GM12878 (cell line): ENCODE measurements around the gene GLT6D1. TPM values are rescaled to one million over a fixed set of nuclear protein-coding genes. Genes with fewer than 3 reads are reported as not detected.

Experiments used
- ATAC-seq: fragments of 200-7000 bp; cut with Tn5 transposase; 3 replicates; pipeline ENCODE4 v1.9.1; 2020; ENCODE audit warnings: mild to moderate bottlenecking, moderate library complexity
- BruUV-seq: library from RNA; stranded (reverse); fragments of 400-500 nt; replicated peaks from 2 replicates; lab custom pipeline; 2021; lab: Mats Ljungman, UMichigan
- CTCF ChIA-PET: fragments of 300-600 bp; sonication (Branson Sonifier 250); formaldehyde crosslinking; extraction: SDS; loops from one replicate; lab custom pipeline; 2021; ENCODE audit warnings: inconsistent platforms; lab: Yijun Ruan, JAX
- POLR2A ChIA-PET: fragments of 350-600 bp; formaldehyde crosslinking; extraction: SDS; loops from one replicate; lab custom pipeline; 2021; ENCODE audit warnings: inconsistent platforms; lab: Charles Lee
- RAD21 ChIA-PET: fragments of 300-600 bp; sonication (Branson Sonifier 250); formaldehyde crosslinking; loops from one replicate; lab custom pipeline; 2023; ENCODE audit warnings: antibody characterized with exemption; ENCODE audit not compliant: unreplicated experiment; lab: Charles Lee
- SMC1A ChIA-PET: fragments of 300-600 bp; sonication (Branson Sonifier 250); formaldehyde crosslinking; loops from one replicate; lab custom pipeline; 2023; ENCODE audit not compliant: unreplicated experiment, uncharacterized antibody; lab: Charles Lee
- DNase-seq: peaks from one replicate; pipeline ENCODE4 v3.0.0-alpha.2; 2011; ENCODE audit warnings: low read depth, low spot score
- FAIRE-seq: peaks from 3 replicates; lab custom pipeline; 2011; peaks lifted over from hg19 to GRCh38; lab: Jason Lieb, UNC
- H2AFZ ChIP-seq: 2 replicates; pipeline ENCODE4 v1.6.0; 2011; ENCODE audit warnings: low read depth, low read length, control low read depth; ENCODE audit not compliant: control insufficient read depth
- H3K27ac ChIP-seq: 2 replicates; pipeline ENCODE4 v1.5.1; 2011; ENCODE audit warnings: control low read depth; ENCODE audit not compliant: control insufficient read depth, insufficient read depth
- H3K27me3 ChIP-seq, 2 experiments: replicated peaks in 1 of 2; 2 replicates each; pipeline versions ENCODE4 v1.6.0 to v1.6.1; 2011; ENCODE audit warnings: low read length in 1 of 2; ENCODE audit not compliant: control insufficient read depth in 2 of 2, insufficient read depth in 2 of 2
- H3K36me3 ChIP-seq, 2 experiments: 2 replicates each; pipeline ENCODE4 v1.5.1; 2011; ENCODE audit warnings: low read length in 1 of 2; ENCODE audit not compliant: control insufficient read depth in 2 of 2, insufficient read depth in 2 of 2
- H3K4me1 ChIP-seq: 2 replicates; pipeline ENCODE4 v1.6.1; 2011; ENCODE audit warnings: mild to moderate bottlenecking, low read length, moderate library complexity, mixed read lengths; ENCODE audit not compliant: control insufficient read depth, insufficient read depth
- H3K4me2 ChIP-seq: 2 replicates; pipeline ENCODE4 v1.6.0; 2011; ENCODE audit warnings: control low read depth; ENCODE audit not compliant: control insufficient read depth, insufficient read depth
- H3K4me3 ChIP-seq: fragments of 200-600 bp; sonication (generic); 2 replicates; pipeline ENCODE4 v1.5.1; 2016
- H3K79me2 ChIP-seq: 2 replicates; pipeline ENCODE4 v1.6.0; 2011; ENCODE audit warnings: low read length; ENCODE audit not compliant: control insufficient read depth, insufficient read depth
- H3K9ac ChIP-seq: 2 replicates; pipeline ENCODE4 v1.8.0; 2011; ENCODE audit warnings: low read length, control low read depth, mixed read lengths; ENCODE audit not compliant: control insufficient read depth, insufficient read depth
- H3K9me3 ChIP-seq: replicated peaks from 3 replicates; pipeline ENCODE4 v1.5.1; 2011; ENCODE audit warnings: mild to moderate bottlenecking, low read length; ENCODE audit not compliant: control insufficient read depth, insufficient read depth
- H4K20me1 ChIP-seq: 2 replicates; pipeline ENCODE4 v1.6.0; 2011; ENCODE audit not compliant: control insufficient read depth, insufficient read depth
- BRCA1 ChIP-seq: IDR thresholded peaks from 2 replicates; pipeline ENCODE4 v1.6.1; 2011; ENCODE audit warnings: low read depth, low read length, improper control_type of control experiment
- CBFB ChIP-seq: IDR thresholded peaks from 2 replicates; pipeline ENCODE4 v1.6.1; 2016; ENCODE audit warnings: antibody characterized with exemption, low read depth
- ESRRA ChIP-seq: IDR thresholded peaks from 2 replicates; pipeline ENCODE4 v1.6.1; 2012; ENCODE audit warnings: mild to moderate bottlenecking, low read length, improper control_type of control experiment
- PAX5 ChIP-seq: IDR thresholded peaks from 2 replicates; pipeline ENCODE4 v1.6.1; 2011; ENCODE audit warnings: low read depth, low read length, borderline replicate concordance
- POLR2AphosphoS5 ChIP-seq: IDR thresholded peaks from 2 replicates; pipeline ENCODE4 v1.6.1; 2011; ENCODE audit warnings: mild to moderate bottlenecking, low read length, inconsistent platforms
- SPI1 ChIP-seq: IDR thresholded peaks from 2 replicates; pipeline ENCODE4 v1.6.1; 2011; ENCODE audit warnings: low read depth, mild to moderate bottlenecking, low read length, moderate library complexity, borderline replicate concordance; ENCODE audit not compliant: insufficient read depth
- SUPT20H ChIP-seq: IDR thresholded peaks from 2 replicates; pipeline ENCODE4 v1.6.1; 2011; ENCODE audit warnings: low read depth, mild to moderate bottlenecking, low read length, moderate library complexity, borderline replicate concordance; ENCODE audit not compliant: control insufficient read depth
- TAF1 ChIP-seq: IDR thresholded peaks from 2 replicates; pipeline ENCODE4 v1.6.1; 2011; ENCODE audit warnings: mild to moderate bottlenecking, low read depth, low read length, borderline replicate concordance
- ZZZ3 ChIP-seq: IDR thresholded peaks from 2 replicates; pipeline ENCODE4 v1.6.1; 2011; ENCODE audit warnings: low read depth; ENCODE audit not compliant: control insufficient read depth, insufficient read length
- WGBS: methylation state at CpG from one replicate; pipeline ENCODE4 v1.1.6; 2016; ENCODE audit warnings: low lambda C conversion rate; ENCODE audit not compliant: insufficient replicate concordance, insufficient coverage; ENCODE audit errors: missing lambda C conversion rate; 5-methylcytosine and 5-hydroxymethylcytosine counted together
- in situ Hi-C: fragments of 300-500 bp; cut with MboI; formaldehyde crosslinking; loops from 9 replicates; pipeline ENCODE4 v1.14.3; 2018; ENCODE audit warnings: mixed read lengths
- intact Hi-C: fragments of 100-400 bp; cut with micrococcal nuclease; formaldehyde crosslinking; loops from one replicate; pipeline ENCODE4 v1.14.2; 2022; ENCODE audit not compliant: unreplicated experiment
- polyA plus RNA-seq, 11 experiments: library from polyadenylated mRNA; depleted of rRNA in 4 of 11; unstranded in 6 of 11; stranded (reverse) in 5 of 11; fragments of >200 nt; fragmentation: Nextera tagmentation in 4 of 11; fragmentation: Illumina TruSeq in 1 of 11; extraction: Ambion mirVana in 4 of 11; extraction: Trizol in 1 of 11; gene quantifications; 1 replicate in 1 of 11; 2 replicates in 10 of 11; pipeline versions ENCODE4 v1.2.1 to v1.2.3, GENCODE V29; 2011 to 2016; ENCODE audit warnings: inconsistent platforms in 2 of 11, missing spikeins in 2 of 11, low read depth in 1 of 11
- total RNA-seq, 4 experiments: library from RNA; depleted of rRNA in 3 of 4; stranded (reverse); fragments of >200 nt in 3 of 4; fragmentation: Illumina TruSeq in 1 of 4; extraction: Trizol in 1 of 4; gene quantifications; 2 replicates each; pipeline versions ENCODE4 v1.2.1 to v1.2.3, GENCODE V29; 2013 to 2021
- TF ChIP-seq, protein P1 (sequence below): IDR thresholded peaks from 2 replicates; pipeline ENCODE4 v1.6.1; 2012; ENCODE audit warnings: mild to moderate bottlenecking, low read depth, low read length

Gene GLT6D1
- total and polyA plus RNA-seq, 10 of the 15 experiments (the other 5 are each of a cell fraction or from before 2014, with no cell fraction given): not detected

DNA sequence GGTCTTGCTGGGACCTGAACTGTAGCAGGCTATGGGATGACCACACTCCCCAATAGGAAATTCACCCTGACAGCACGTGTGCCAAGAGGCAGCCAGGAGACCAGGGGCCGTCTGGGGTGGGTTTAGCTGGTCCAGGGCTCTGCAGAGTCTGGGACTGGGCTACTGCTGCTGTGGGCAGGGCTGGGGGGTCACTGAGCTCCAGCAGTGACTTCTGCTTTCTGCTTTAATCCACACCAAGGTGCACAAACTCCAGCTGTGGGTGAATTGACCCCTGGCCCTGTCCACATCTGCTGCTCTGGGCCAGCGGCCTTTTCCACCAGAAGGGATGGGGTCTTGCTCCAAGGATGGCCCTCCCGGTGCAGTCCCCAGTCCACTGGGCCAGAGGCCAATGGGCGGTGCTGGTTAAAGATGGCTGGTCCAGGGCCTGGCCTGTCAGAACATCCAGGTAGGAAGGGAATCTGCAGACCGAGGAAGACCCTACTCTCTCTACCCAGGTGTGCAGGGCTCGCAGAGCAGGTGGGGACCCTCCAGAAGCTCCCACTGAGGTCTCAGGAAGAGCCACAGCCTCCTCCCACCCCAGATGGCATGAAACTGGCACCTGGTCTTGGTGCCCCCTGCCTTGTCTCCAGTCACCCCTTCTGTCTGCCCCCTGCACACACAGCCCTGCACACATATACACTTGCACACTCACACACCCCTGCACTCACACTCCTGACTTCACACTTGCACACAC, 28.0 kb downstream of the GLT6D1 start:
- FAIRE-seq (no peak), ATAC-seq (no peak), DNase-seq (no peak)
- SMC1A ChIA-PET: no interaction called here
- RAD21 ChIA-PET: no interaction called here
- Histone ChIP-seq H3K9ac (no peak overlapping the region), H4K20me1 (no peaks in the 10 kb centered on the region), H3K27me3 (no peaks in the 10 kb centered on the region), H3K9me3 (no peaks in the 10 kb centered on the region), H2AFZ (no peak overlapping the region), H3K79me2 (no peaks in the 10 kb centered on the region), H3K4me1 (no peaks in the 10 kb centered on the region), H3K27ac (no peak overlapping the region), H3K4me2 (no peak overlapping the region), H3K36me3 (no peaks in the 10 kb centered on the region), H3K4me3 (no peak overlapping the region)
- in situ Hi-C loops (no loop called here), intact Hi-C loops (no loop called here)
- no TSS peak for BruUV-seq
- POLR2A ChIA-PET: no interaction called here
- TF ChIP-seq SUPT20H (no peak), PAX5 (no peak), ZZZ3 (no peak), SPI1 (no peak), TAF1 (no peak), BRCA1 (no peak), POLR2AphosphoS5 (no peak), ESRRA (no peak), CBFB (no peak)
- TF ChIP-seq, protein P1, sequence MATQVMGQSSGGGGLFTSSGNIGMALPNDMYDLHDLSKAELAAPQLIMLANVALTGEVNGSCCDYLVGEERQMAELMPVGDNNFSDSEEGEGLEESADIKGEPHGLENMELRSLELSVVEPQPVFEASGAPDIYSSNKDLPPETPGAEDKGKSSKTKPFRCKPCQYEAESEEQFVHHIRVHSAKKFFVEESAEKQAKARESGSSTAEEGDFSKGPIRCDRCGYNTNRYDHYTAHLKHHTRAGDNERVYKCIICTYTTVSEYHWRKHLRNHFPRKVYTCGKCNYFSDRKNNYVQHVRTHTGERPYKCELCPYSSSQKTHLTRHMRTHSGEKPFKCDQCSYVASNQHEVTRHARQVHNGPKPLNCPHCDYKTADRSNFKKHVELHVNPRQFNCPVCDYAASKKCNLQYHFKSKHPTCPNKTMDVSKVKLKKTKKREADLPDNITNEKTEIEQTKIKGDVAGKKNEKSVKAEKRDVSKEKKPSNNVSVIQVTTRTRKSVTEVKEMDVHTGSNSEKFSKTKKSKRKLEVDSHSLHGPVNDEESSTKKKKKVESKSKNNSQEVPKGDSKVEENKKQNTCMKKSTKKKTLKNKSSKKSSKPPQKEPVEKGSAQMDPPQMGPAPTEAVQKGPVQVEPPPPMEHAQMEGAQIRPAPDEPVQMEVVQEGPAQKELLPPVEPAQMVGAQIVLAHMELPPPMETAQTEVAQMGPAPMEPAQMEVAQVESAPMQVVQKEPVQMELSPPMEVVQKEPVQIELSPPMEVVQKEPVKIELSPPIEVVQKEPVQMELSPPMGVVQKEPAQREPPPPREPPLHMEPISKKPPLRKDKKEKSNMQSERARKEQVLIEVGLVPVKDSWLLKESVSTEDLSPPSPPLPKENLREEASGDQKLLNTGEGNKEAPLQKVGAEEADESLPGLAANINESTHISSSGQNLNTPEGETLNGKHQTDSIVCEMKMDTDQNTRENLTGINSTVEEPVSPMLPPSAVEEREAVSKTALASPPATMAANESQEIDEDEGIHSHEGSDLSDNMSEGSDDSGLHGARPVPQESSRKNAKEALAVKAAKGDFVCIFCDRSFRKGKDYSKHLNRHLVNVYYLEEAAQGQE: no peak
- 9% methylated on average over 7 of the region's 7 CpGs for WGBS
- CTCF ChIA-PET: no interaction called here
